ENCODE measurements around the gene RAB30.

RAB30 gene

GRCh38 chr11:82927264-82927880 lies 144.3 kb downstream of the RAB30 start:
- Histone ChIP-seq H3K36me3 (replicated peaks; ENCODE audit: insufficient read depth, low read length) (no peaks in the 10 kb centered on the region), H3K27me3 (replicated peaks; ENCODE audit: insufficient read depth, low read length) (no peaks in the 10 kb centered on the region), H3F3A (ENCODE audit: insufficient read depth, low read length) (no peaks in the 10 kb centered on the region), H3K79me2 (ENCODE audit: low read length) (peaks cover 5% of the 10 kb centered on the region; the same call in 1 of the 2 replicates), H3K4me1 (ENCODE audit: low read length) (peaks cover 3% of the 10 kb centered on the region; the same call in 1 of the 2 replicates), H3K27ac (ENCODE audit: low read length) (no peak overlapping the region), H3K9me2 (replicated peaks; ENCODE audit: insufficient read depth, low read length) (no peaks in the 10 kb centered on the region), H3K4me3 (ENCODE audit: low read length) (no peak overlapping the region), H3K9ac (ENCODE audit: low read length) (no peak overlapping the region; the same call in 1 of the 2 replicates), H3K4me2 (ENCODE audit: low read depth, low read length) (peak overlapping the region; percentile 20), H2AFZ (ENCODE audit: low read length) (no peak overlapping the region), H4K20me1 (ENCODE audit: insufficient read depth, low read length) (no peaks in the 10 kb centered on the region), H3K9me3 (replicated peaks; ENCODE audit: insufficient read depth, low read length) (no peaks in the 10 kb centered on the region)
- DNase-seq: peak; percentile 75
- TF ChIP-seq EZH2phosphoT487 (IDR thresholded peaks at IDR 0.05; ENCODE audit: low read length) (no peak), EZH2 (optimal IDR thresholded peaks at IDR 0.05; ENCODE audit: low read depth, low read length) (no peak)
- TF ChIP-seq, protein P1, sequence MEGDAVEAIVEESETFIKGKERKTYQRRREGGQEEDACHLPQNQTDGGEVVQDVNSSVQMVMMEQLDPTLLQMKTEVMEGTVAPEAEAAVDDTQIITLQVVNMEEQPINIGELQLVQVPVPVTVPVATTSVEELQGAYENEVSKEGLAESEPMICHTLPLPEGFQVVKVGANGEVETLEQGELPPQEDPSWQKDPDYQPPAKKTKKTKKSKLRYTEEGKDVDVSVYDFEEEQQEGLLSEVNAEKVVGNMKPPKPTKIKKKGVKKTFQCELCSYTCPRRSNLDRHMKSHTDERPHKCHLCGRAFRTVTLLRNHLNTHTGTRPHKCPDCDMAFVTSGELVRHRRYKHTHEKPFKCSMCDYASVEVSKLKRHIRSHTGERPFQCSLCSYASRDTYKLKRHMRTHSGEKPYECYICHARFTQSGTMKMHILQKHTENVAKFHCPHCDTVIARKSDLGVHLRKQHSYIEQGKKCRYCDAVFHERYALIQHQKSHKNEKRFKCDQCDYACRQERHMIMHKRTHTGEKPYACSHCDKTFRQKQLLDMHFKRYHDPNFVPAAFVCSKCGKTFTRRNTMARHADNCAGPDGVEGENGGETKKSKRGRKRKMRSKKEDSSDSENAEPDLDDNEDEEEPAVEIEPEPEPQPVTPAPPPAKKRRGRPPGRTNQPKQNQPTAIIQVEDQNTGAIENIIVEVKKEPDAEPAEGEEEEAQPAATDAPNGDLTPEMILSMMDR (IDR thresholded peaks at IDR 0.05; ENCODE audit: low read length): peak; percentile 75

- H3K4me3 ChIP-seq (ENCODE audit: low read length): no peak overlapping the region
- H2AFZ ChIP-seq (ENCODE audit: low read length): no peak overlapping the region
- no peaks in the 10 kb centered on the region for H3K9me3 ChIP-seq (replicated peaks; ENCODE audit: insufficient read depth, low read length)
- DNase-seq: no peak
- no peaks in the 10 kb centered on the region for H4K20me1 ChIP-seq (ENCODE audit: insufficient read depth, low read length)
- H3K27ac ChIP-seq (ENCODE audit: low read length): no peak overlapping the region
- peaks cover 8% of the 10 kb centered on the region for H3F3A ChIP-seq (ENCODE audit: insufficient read depth, low read length)
- no peak overlapping the region for H3K4me2 ChIP-seq (ENCODE audit: low read depth, low read length)
- no peaks in the 10 kb centered on the region for H3K36me3 ChIP-seq (replicated peaks; ENCODE audit: insufficient read depth, low read length)
- no peak for TF ChIP-seq EZH2phosphoT487 (IDR thresholded peaks at IDR 0.05; ENCODE audit: low read length)
- no peak for TF ChIP-seq EZH2 (optimal IDR thresholded peaks at IDR 0.05; ENCODE audit: low read depth, low read length)
- TF ChIP-seq, protein P1 (IDR thresholded peaks at IDR 0.05; ENCODE audit: low read length): no peak
- H3K9me2 ChIP-seq (replicated peaks; ENCODE audit: insufficient read depth, low read length): no peaks in the 10 kb centered on the region
- H3K27me3 ChIP-seq (replicated peaks; ENCODE audit: insufficient read depth, low read length): no peaks in the 10 kb centered on the region
- peaks cover 20% of the 10 kb centered on the region for H3K79me2 ChIP-seq (ENCODE audit: low read length)
- peaks cover 13% of the 10 kb centered on the region for H3K4me1 ChIP-seq (ENCODE audit: low read length)
- H3K9ac ChIP-seq (ENCODE audit: low read length): no peak overlapping the region
Measured at GRCh38 chr11:82924522-82925224, 147.0 kb downstream of the RAB30 start.

Measured in MM.1S (cell line).